SK-N-SH (cell line): Measurements from ENCODE around the gene ZCCHC7. TPM values are rescaled to one million over a fixed set of nuclear protein-coding genes. Genes with fewer than 3 reads are reported as not detected.

Experiments used
- CTCF ChIA-PET: fragments of 300-600, 350-600 bp; formaldehyde crosslinking; extraction: SDS; loops from one replicate; lab custom pipeline; 2021; lab: Yijun Ruan, JAX
- POLR2A ChIA-PET: fragments of 350-600 bp; sonication (Branson Sonifier 250); formaldehyde crosslinking; extraction: SDS; loops from one replicate; lab custom pipeline; 2020; ENCODE audit warnings: antibody characterized with exemption, inconsistent platforms; lab: Yijun Ruan, JAX
- DNase-seq: peaks from one replicate; pipeline ENCODE4 v3.0.0; 2012
- H2AFZ ChIP-seq: fragments of 200-600 bp; sonication (generic); 2 replicates; pipeline ENCODE4 v1.8.1; 2016; ENCODE audit warnings: antibody characterized with exemption, mild to moderate bottlenecking, low read depth
- H3F3A ChIP-seq: fragments of 200-600 bp; sonication (generic); replicated peaks from 2 replicates; pipeline ENCODE3; 2016; ENCODE audit warnings: antibody characterized with exemption, mild to moderate bottlenecking; ENCODE audit not compliant: insufficient read depth
- H3K27ac ChIP-seq, 2 experiments: fragments of 200-500 bp in 1 of 2; fragments of 200-600 bp in 1 of 2; sonication (Bioruptor generic) in 1 of 2; sonication (generic), shearing (Covaris generic) in 1 of 2; 2 replicates each; pipeline versions ENCODE4 v1.5.1 to v1.6.1; 2014 to 2016; ENCODE audit warnings: low read depth in 2 of 2, inconsistent platforms in 1 of 2, low read length in 1 of 2, mild to moderate bottlenecking in 1 of 2, mixed read lengths in 1 of 2
- H3K27me3 ChIP-seq: fragments of 200-600 bp; sonication (generic), shearing (Covaris generic); 2 replicates; pipeline ENCODE4 v1.6.1; 2016; ENCODE audit warnings: mixed run types; ENCODE audit not compliant: insufficient read depth
- H3K36me3 ChIP-seq, 2 experiments: fragments of 200-500 bp in 1 of 2; fragments of 200-600 bp in 1 of 2; sonication (Bioruptor generic) in 1 of 2; sonication (generic) in 1 of 2; replicated peaks in 1 of 2; 2 replicates each; pipeline versions ENCODE3 to v1.5.1; 2014 to 2016; ENCODE audit warnings: low read length in 1 of 2, mild to moderate bottlenecking in 1 of 2; ENCODE audit not compliant: insufficient read depth in 2 of 2, control insufficient read depth in 1 of 2
- H3K4me1 ChIP-seq, 2 experiments: fragments of 200-500 bp in 1 of 2; fragments of 200-600 bp in 1 of 2; sonication (Bioruptor generic) in 1 of 2; sonication (generic), shearing (Covaris generic) in 1 of 2; 2 replicates each; pipeline versions ENCODE4 v1.5.1 to v1.6.1; 2014 to 2016; ENCODE audit warnings: low read depth in 1 of 2, low read length in 1 of 2, mixed run types in 1 of 2; ENCODE audit not compliant: insufficient read depth in 2 of 2, control insufficient read depth in 1 of 2
- H3K4me2 ChIP-seq: fragments of 200-600 bp; sonication (generic), shearing (Covaris generic); 2 replicates; pipeline ENCODE4 v1.6.1; 2017; ENCODE audit warnings: mixed run types
- H3K4me3 ChIP-seq, 2 experiments: fragments of 200-500 bp in 1 of 2; fragments of 200-600 bp in 1 of 2; sonication (Bioruptor generic) in 1 of 2; sonication (generic), shearing (Covaris generic) in 1 of 2; 2 replicates each; pipeline versions ENCODE4 v1.5.1 to v1.8.1; 2014 to 2016; ENCODE audit warnings: low read depth in 2 of 2, inconsistent platforms in 1 of 2, low read length in 1 of 2, mild to moderate bottlenecking in 1 of 2, mixed read lengths in 1 of 2, moderate library complexity in 1 of 2
- H3K79me2 ChIP-seq: fragments of 200-600 bp; sonication (generic); 2 replicates; pipeline ENCODE4 v1.8.1; 2017; ENCODE audit warnings: mild to moderate bottlenecking; ENCODE audit not compliant: insufficient read depth
- H3K9ac ChIP-seq: fragments of 200-600 bp; sonication (generic); 2 replicates; pipeline ENCODE4 v1.6.1; 2017; ENCODE audit warnings: mixed run types
- H3K9me2 ChIP-seq: fragments of 200-600 bp; sonication (generic); 2 replicates; pipeline ENCODE4 v1.6.1; 2017; ENCODE audit warnings: mixed run types
- H3K9me3 ChIP-seq: fragments of 200-600 bp; sonication (generic); 2 replicates; pipeline ENCODE4 v1.6.1; 2017; ENCODE audit warnings: mixed run types, mild to moderate bottlenecking, moderate library complexity
- H4K20me1 ChIP-seq: fragments of 200-600 bp; sonication (generic); 2 replicates; pipeline ENCODE4 v1.6.1; 2017; ENCODE audit warnings: mild to moderate bottlenecking, mixed run types; ENCODE audit not compliant: insufficient read depth
- ELF1 ChIP-seq: IDR thresholded peaks from 2 replicates; pipeline ENCODE4 v1.4.0; 2012
- EZH2phosphoT487 ChIP-seq: fragments of 200-600 bp; sonication (generic); IDR thresholded peaks from 2 replicates; pipeline ENCODE4 v1.6.1; 2017; ENCODE audit warnings: low read depth, mixed run types, mild to moderate bottlenecking, antibody characterized with exemption, moderate library complexity, borderline replicate concordance
- FOSL2 ChIP-seq: IDR thresholded peaks from 2 replicates; pipeline ENCODE4 v1.4.0; 2012; ENCODE audit warnings: low read depth, mild to moderate bottlenecking, moderate library complexity, borderline replicate concordance
- FOXJ3 ChIP-seq: sonication (generic); formaldehyde crosslinking; IDR thresholded peaks from 2 replicates; pipeline ENCODE4 v1.5.1; 2020; ENCODE audit warnings: mild to moderate bottlenecking, missing genetic modification reagents
- MEF2A ChIP-seq: IDR thresholded peaks from 2 replicates; pipeline ENCODE4 v1.4.0; 2012; ENCODE audit warnings: low read depth, borderline replicate concordance
- NFIC ChIP-seq: IDR thresholded peaks from 2 replicates; pipeline ENCODE4 v1.4.0; 2012; ENCODE audit warnings: borderline replicate concordance
- NRF1 ChIP-seq: IDR thresholded peaks from 2 replicates; pipeline ENCODE4 v1.6.1; 2012; ENCODE audit warnings: low read depth, mild to moderate bottlenecking, low read length
- RAD21 ChIP-seq: IDR thresholded peaks from 2 replicates; pipeline ENCODE4 v1.6.1; 2012; ENCODE audit warnings: mild to moderate bottlenecking, low read length
- RCOR1 ChIP-seq: fragments of 150-350 bp; IDR thresholded peaks from 2 replicates; pipeline ENCODE4 v1.6.1; 2017; ENCODE audit warnings: antibody characterized with exemption, low read length
- RFX5 ChIP-seq: IDR thresholded peaks from 2 replicates; pipeline ENCODE4 v1.6.1; 2012; ENCODE audit warnings: mild to moderate bottlenecking, improper control_type of control experiment, low read length
- TEAD4 ChIP-seq: IDR thresholded peaks from 2 replicates; pipeline ENCODE4 v1.4.0; 2012; ENCODE audit warnings: mild to moderate bottlenecking, borderline replicate concordance; ENCODE audit not compliant: insufficient read depth
- USF1 ChIP-seq: IDR thresholded peaks from 2 replicates; pipeline ENCODE4 v1.4.0; 2012; ENCODE audit warnings: low read depth, borderline replicate concordance
- YY1 ChIP-seq: IDR thresholded peaks from 2 replicates; pipeline ENCODE4 v1.4.0; 2012; ENCODE audit warnings: low read depth, mild to moderate bottlenecking
- whole genome bisulfite sequencing: methylation state at CpG from one replicate; pipeline ENCODE4 v1.1.6; 2017; ENCODE audit warnings: low lambda C conversion rate; 5-methylcytosine and 5-hydroxymethylcytosine counted together
- polyA plus RNA-seq, 3 experiments: library from polyadenylated mRNA; depleted of rRNA; stranded (reverse); fragments of >200 nt; gene quantifications; 2 replicates each; pipeline ENCODE4 v1.2.3, GENCODE V29; 2012

ZCCHC7 gene
- polyA plus RNA-seq, 1 of the 3 experiments (the other 2 are of a cell fraction), result 12.6 TPM

- no peaks in the 10 kb centered on the region for H3K27me3 ChIP-seq
- no peak for TF ChIP-seq FOSL2
- TF ChIP-seq FOXJ3 (CRISPR knock-in tag), result no peak
- no peak for TF ChIP-seq MEF2A
- TF ChIP-seq RFX5, result no peak
- no peak for TF ChIP-seq RCOR1
- no peak overlapping the region for H3K9ac ChIP-seq
- DNase-seq, result no peak
- peaks cover 0 to 2% of the 10 kb centered on the region in 2 experiments; a peak in 1 of 4 replicates for H3K4me1 ChIP-seq
- H3K4me3 ChIP-seq, result no peak overlapping the region
- H3K9me2 ChIP-seq, result no peaks in the 10 kb centered on the region
- no peak overlapping the region for H3K4me2 ChIP-seq
- no peaks in the 10 kb centered on the region for H3K79me2 ChIP-seq
- no peaks in the 10 kb centered on the region for H4K20me1 ChIP-seq
- CTCF ChIA-PET, result interaction anchor here (0.8 kb wide), 1 partner anchor 394 kb away, joined by 4 read pairs; no protein-coding TSS in a partner anchor
- H3K36me3 ChIP-seq, result no peaks in the 10 kb centered on the region
- no peak overlapping the region for H2AFZ ChIP-seq
- H3F3A ChIP-seq, result peaks cover 12% of the 10 kb centered on the region
- no peaks in the 10 kb centered on the region for H3K9me3 ChIP-seq
- 100% methylated on average over 1 of the region's 1 CpG for WGBS
- POLR2A ChIA-PET, result no interaction called here
- H3K27ac ChIP-seq, result no peak overlapping the region
Observed at GRCh38 chr9:37266630-37267029, 146.3 kb downstream of the ZCCHC7 start.

GRCh38 chr9:37269221-37269620 lies 148.8 kb downstream of the ZCCHC7 start:
- no peak for DNase-seq
- Histone ChIP-seq H3K79me2 (peaks cover 9% of the 10 kb centered on the region; the same call in 1 of the 2 replicates), H3K9me2 (no peaks in the 10 kb centered on the region), H2AFZ (no peak overlapping the region), H3K4me1 (peaks cover 0 to 2% of the 10 kb centered on the region in 2 experiments; a peak in 1 of 4 replicates), H3K9me3 (no peaks in the 10 kb centered on the region), H3K4me2 (no peak overlapping the region), H3K9ac (no peak overlapping the region), H3K36me3 (peaks cover 0 to 5% of the 10 kb centered on the region in 2 experiments), H4K20me1 (no peaks in the 10 kb centered on the region), H3K27me3 (no peaks in the 10 kb centered on the region), H3F3A (peaks cover 12% of the 10 kb centered on the region), H3K4me3 (no peak overlapping the region), H3K27ac (no peak overlapping the region)
- TF ChIP-seq RAD21 (no peak), FOSL2 (no peak), YY1 (no peak), EZH2phosphoT487 (no peak), USF1 (no peak), ELF1 (no peak), RCOR1 (no peak), TEAD4 (no peak), RFX5 (no peak), NRF1 (no peak), NFIC (no peak), FOXJ3 (CRISPR knock-in tag) (no peak)
- ChIA-PET CTCF (no interaction called here), POLR2A (no interaction called here)
- 98% methylated on average over 5 of the region's 5 CpGs for WGBS
